Muscle layer of duodenum (tissue), 2 donors: ENCODE results near the gene KRT13.

ENCODE experiments used
- H3K27ac ChIP-seq: one replicate; pipeline ENCODE4 v1.7.0; 2013; ENCODE audit warnings: mild to moderate bottlenecking, low read length
- H3K27me3 ChIP-seq: one replicate; pipeline ENCODE4 v1.7.0; 2013; ENCODE audit warnings: low read depth, mild to moderate bottlenecking, control low read depth, low read length
- H3K36me3 ChIP-seq, 2 donors: one replicate each; pipeline ENCODE4 v1.7.0; 2013; ENCODE audit warnings: low read length in 2 of 2, control low read depth in 1 of 2, mild to moderate bottlenecking in 1 of 2; ENCODE audit not compliant: insufficient read depth in 2 of 2, control insufficient read depth in 1 of 2
- H3K4me1 ChIP-seq, 2 donors: one replicate each; pipeline ENCODE4 v1.7.0; 2013; ENCODE audit warnings: low read length in 2 of 2, mild to moderate bottlenecking in 2 of 2, control low read depth in 1 of 2, moderate library complexity in 1 of 2; ENCODE audit not compliant: insufficient read depth in 2 of 2, control insufficient read depth in 1 of 2
- H3K4me3 ChIP-seq, 2 donors: one replicate each; pipeline ENCODE4 v1.7.0; 2013; ENCODE audit warnings: low read length in 2 of 2, low read depth in 1 of 2, mild to moderate bottlenecking in 1 of 2
- H3K9me3 ChIP-seq, 2 donors: one replicate each; pipeline ENCODE4 v1.7.0; 2013; ENCODE audit warnings: low read length in 2 of 2, control low read depth in 1 of 2, mild to moderate bottlenecking in 1 of 2; ENCODE audit not compliant: control insufficient read depth in 1 of 2
- donor health status: healthy.

The KRT13 gene

GRCh38 chr17:41478237-41478636, 27.2 kb downstream of the KRT13 start:
- H3K27ac ChIP-seq, result no peak overlapping the region
- no peaks in the 10 kb centered on the region for H3K27me3 ChIP-seq
- H3K4me3 ChIP-seq, result no peak overlapping the region
- H3K4me1 ChIP-seq, result no peaks in the 10 kb centered on the region
- H3K36me3 ChIP-seq, result no peaks in the 10 kb centered on the region
- peaks cover 0 to 3% of the 10 kb centered on the region in 2 donors for H3K9me3 ChIP-seq

GRCh38 chr17:41476866-41477815, 28.3 kb downstream of the KRT13 start:
- Histone ChIP-seq H3K36me3 (no peaks in the 10 kb centered on the region), H3K4me3 (no peak overlapping the region), H3K27ac (no peak overlapping the region), H3K4me1 (no peaks in the 10 kb centered on the region), H3K9me3 (peaks cover 0 to 3% of the 10 kb centered on the region in 2 donors), H3K27me3 (no peaks in the 10 kb centered on the region)

GRCh38 chr17:41475421-41475820, 30.0 kb downstream of the KRT13 start:
- Histone ChIP-seq H3K36me3 (no peaks in the 10 kb centered on the region), H3K27me3 (no peaks in the 10 kb centered on the region), H3K27ac (no peak overlapping the region), H3K4me3 (no peak overlapping the region), H3K4me1 (no peaks in the 10 kb centered on the region), H3K9me3 (peaks cover 0 to 3% of the 10 kb centered on the region in 2 donors)

GRCh38 chr17:41474863-41475262, 30.5 kb downstream of the KRT13 start:
- peaks cover 0 to 3% of the 10 kb centered on the region in 2 donors for H3K9me3 ChIP-seq
- no peak overlapping the region for H3K27ac ChIP-seq
- H3K27me3 ChIP-seq, result no peaks in the 10 kb centered on the region
- no peaks in the 10 kb centered on the region for H3K36me3 ChIP-seq
- H3K4me1 ChIP-seq, result no peaks in the 10 kb centered on the region
- H3K4me3 ChIP-seq, result no peak overlapping the region

- peaks cover 7 to 8% of the 10 kb centered on the region in 2 donors for H3K4me1 ChIP-seq
- H3K36me3 ChIP-seq, result no peaks in the 10 kb centered on the region
- no peak overlapping the region for H3K27ac ChIP-seq
- H3K9me3 ChIP-seq, result no peaks in the 10 kb centered on the region
- H3K27me3 ChIP-seq, result no peaks in the 10 kb centered on the region
- no peak overlapping the region for H3K4me3 ChIP-seq
Observed at GRCh38 chr17:41468346-41468745, 37.1 kb downstream of the KRT13 start.

GRCh38 chr17:41467561-41467960, 37.9 kb downstream of the KRT13 start:
- Histone ChIP-seq H3K9me3 (no peaks in the 10 kb centered on the region), H3K4me1 (peaks cover 7 to 8% of the 10 kb centered on the region in 2 donors)

GRCh38 chr17:41466988-41467387, 38.4 kb downstream of the KRT13 start, which contains the start of gene KRT32:
KRT32 (minus strand) TSS chr17:41467386; CDS start chr17:41467325, 61 bp downstream.
- Histone ChIP-seq H3K36me3 (no peaks in the 10 kb centered on the region), H3K4me1 (peaks cover 7 to 8% of the 10 kb centered on the region in 2 donors), H3K4me3 (no peak within 1 kb of the TSS), H3K27me3 (no peaks in the 10 kb centered on the region), H3K9me3 (no peaks in the 10 kb centered on the region), H3K27ac (no peak within 1 kb of the TSS)

More at GRCh38 chr17:41467561-41467960, 37.9 kb downstream of the KRT13 start:
- no peaks in the 10 kb centered on the region for H3K36me3 ChIP-seq
- H3K27me3 ChIP-seq, result no peaks in the 10 kb centered on the region
- H3K4me3 ChIP-seq, result no peak overlapping the region
- H3K27ac ChIP-seq, result no peak overlapping the region

- no peaks in the 10 kb centered on the region for H3K27me3 ChIP-seq
- no peaks in the 10 kb centered on the region for H3K9me3 ChIP-seq
- H3K4me1 ChIP-seq, result peaks cover 7 to 8% of the 10 kb centered on the region in 2 donors
- H3K36me3 ChIP-seq, result no peaks in the 10 kb centered on the region
- no peak overlapping the region for H3K4me3 ChIP-seq
- no peak overlapping the region for H3K27ac ChIP-seq
Observed at GRCh38 chr17:41464682-41465081, 40.7 kb downstream of the KRT13 start.

- no peaks in the 10 kb centered on the region for H3K36me3 ChIP-seq
- no peak overlapping the region for H3K27ac ChIP-seq
- H3K4me1 ChIP-seq, result peaks cover 7 to 8% of the 10 kb centered on the region in 2 donors
- H3K4me3 ChIP-seq, result no peak overlapping the region
- no peaks in the 10 kb centered on the region for H3K27me3 ChIP-seq
- no peaks in the 10 kb centered on the region for H3K9me3 ChIP-seq
Observed at GRCh38 chr17:41464173-41464572, 41.2 kb downstream of the KRT13 start.

GRCh38 chr17:41463746-41464145, 41.7 kb downstream of the KRT13 start:
- no peaks in the 10 kb centered on the region for H3K36me3 ChIP-seq
- H3K4me3 ChIP-seq, result no peak overlapping the region
- no peak overlapping the region for H3K27ac ChIP-seq
- no peaks in the 10 kb centered on the region for H3K9me3 ChIP-seq
- no peaks in the 10 kb centered on the region for H3K27me3 ChIP-seq
- H3K4me1 ChIP-seq, result peaks cover 7 to 8% of the 10 kb centered on the region in 2 donors

- Histone ChIP-seq H3K36me3 (no peaks in the 10 kb centered on the region), H3K27ac (no peak overlapping the region), H3K27me3 (no peaks in the 10 kb centered on the region), H3K9me3 (no peaks in the 10 kb centered on the region), H3K4me1 (peaks cover 7 to 8% of the 10 kb centered on the region in 2 donors), H3K4me3 (no peak overlapping the region)
Observed at GRCh38 chr17:41462705-41463104, 42.7 kb downstream of the KRT13 start.
